ENCODE data around the gene CCDC146.
A peak's percentile ranks its signal among the peaks of the same experiment; 100 is the strongest.
"Not testable (repeated sequence)": the region's sequence is repeated elsewhere in the genome, so short reads cannot be mapped to it uniquely, and the experiment has no call there.

Gene CCDC146

DNA sequence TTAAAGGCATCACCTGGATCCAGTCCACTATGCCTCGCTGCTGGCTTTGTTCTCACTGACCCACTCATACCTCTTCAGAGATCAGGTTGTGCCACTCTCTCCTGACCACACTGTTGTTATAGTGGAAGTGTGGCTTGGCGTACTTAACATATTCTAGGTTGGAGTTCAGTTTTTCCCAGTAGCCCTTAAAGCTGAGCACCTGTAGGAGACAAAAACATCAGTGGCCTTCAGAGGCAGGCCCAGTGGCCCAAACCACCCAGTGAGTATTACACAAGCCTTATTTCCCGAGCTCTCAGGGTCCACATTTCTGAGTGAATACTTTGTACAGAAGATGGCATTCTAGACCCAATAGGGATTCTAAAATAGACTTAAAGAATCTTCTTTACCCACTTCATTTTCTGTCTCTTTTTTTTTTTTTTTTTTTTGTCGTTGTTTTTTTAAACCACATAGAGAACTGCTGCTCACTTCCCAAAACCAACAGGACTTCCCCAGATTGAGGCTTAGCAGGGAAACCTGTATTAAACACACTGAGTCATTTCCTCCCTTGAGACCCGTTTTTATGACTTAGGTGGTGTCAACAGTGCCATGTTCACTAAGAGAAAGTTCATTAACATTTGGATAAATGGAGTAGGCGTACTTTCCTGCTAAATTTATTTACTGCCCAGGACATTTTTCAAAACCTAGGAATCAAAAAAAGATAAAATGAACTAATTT is 207.9 kb downstream of the CCDC146 start:
- no peak for DNase-seq (ENCODE audit: low read depth)

GRCh38 chr7:77331938-77332695 is 209.7 kb downstream of the CCDC146 start:
- peak; percentile 89 for DNase-seq (ENCODE audit: low read depth)

DNA sequence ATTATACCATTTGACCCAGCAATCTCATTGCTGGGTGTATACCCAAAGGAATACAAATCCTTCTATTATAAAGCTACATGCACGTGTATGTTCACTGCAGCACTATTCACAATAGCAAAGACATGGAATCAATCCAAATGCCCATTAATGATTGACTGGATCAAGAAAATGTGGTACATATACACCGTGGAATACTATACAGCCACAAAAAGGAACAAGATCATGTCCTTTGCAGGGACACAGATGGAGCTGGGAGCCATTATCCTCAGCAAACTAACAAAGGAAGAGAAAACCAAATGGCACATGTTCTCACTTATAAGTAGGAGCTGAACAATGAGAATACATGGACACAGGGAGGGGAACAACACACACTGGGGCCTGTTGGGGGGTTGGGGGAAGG is 211.6 kb downstream of the CCDC146 start:
- DNase-seq (ENCODE audit: low read depth): not testable (repeated sequence)

DNA sequence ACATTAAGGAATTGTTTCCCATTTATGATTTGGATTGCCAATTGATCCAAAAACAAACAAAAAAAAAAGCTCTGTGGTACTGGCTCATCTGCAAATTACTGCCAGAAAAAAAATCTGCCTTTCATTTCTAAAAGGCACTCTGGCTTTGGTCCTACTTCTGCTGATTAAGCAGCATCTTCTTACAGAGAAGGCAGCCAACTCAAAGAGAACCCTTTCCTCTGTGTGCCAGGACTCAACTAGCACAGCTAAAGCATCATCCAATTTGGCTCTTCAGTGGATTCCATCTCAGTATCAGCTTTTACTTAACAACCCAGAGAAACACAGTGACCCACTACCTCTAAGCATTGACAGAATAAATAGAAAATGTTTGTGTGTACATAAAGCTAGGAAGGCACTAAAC is 213.2 kb downstream of the CCDC146 start:
- peak; percentile 61 for DNase-seq (ENCODE audit: low read depth)

DNA sequence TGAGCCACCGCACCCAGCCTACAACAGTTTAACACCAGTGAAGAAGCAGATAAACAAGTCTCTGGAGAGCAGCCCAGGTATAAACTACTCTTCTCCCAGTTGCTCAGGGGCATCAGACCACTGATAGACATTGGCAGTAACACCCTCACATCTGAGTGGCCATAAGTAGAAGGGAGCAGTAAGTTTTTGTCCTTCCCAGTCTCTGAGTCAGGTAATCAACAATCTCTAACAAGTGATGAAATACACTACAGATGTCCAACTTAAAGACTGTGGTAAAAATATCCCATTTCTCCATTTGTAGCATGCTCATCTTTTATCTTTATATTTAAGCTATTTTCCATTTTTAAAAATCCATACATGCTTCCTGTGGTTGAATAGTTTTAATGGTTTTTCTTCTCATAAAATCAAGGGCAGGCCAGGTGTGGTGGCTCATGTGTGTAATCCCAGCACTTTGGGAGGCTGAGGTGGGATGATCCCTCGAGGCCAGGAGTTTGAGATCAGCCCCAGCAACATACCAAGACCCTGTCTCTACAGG is 215.1 kb downstream of the CCDC146 start:
- DNase-seq (ENCODE audit: low read depth): no peak

- no peak for DNase-seq (ENCODE audit: low read depth)
Measured at GRCh38 chr7:77338260-77338659, 215.8 kb downstream of the CCDC146 start.

GRCh38 chr7:77338883-77339629 is 216.6 kb downstream of the CCDC146 start:
- no peak for DNase-seq (ENCODE audit: low read depth)

GRCh38 chr7:77339726-77340125 is 217.3 kb downstream of the CCDC146 start:
- DNase-seq (ENCODE audit: low read depth): no peak

Measured in fibroblast of the conjunctiva (primary cell).